SK-N-SH treated with all-trans-retinoic acid at 6 μM for 48 hours (cell line): ENCODE results near the gene CLIC2.

Experiments
- ATAC-seq: fragments of 200-7000 bp; cut with Tn5 transposase; 3 replicates; pipeline ENCODE4 v1.9.1; 2020; ENCODE audit warnings: mild to moderate bottlenecking, moderate library complexity
- ARNTL ChIP-seq: fragments of 450-650 bp; formaldehyde crosslinking; IDR thresholded peaks from 2 replicates; pipeline ENCODE4 v1.5.0; 2020; ENCODE audit warnings: low read depth, mild to moderate bottlenecking, moderate library complexity, borderline replicate concordance
- BACH2 ChIP-seq: fragments of 250-450 bp; sonication (Bioruptor Pico); IDR thresholded peaks from 2 replicates; pipeline ENCODE4 v1.9.0; 2021; ENCODE audit warnings: mild to moderate bottlenecking, borderline replicate concordance
- CSDC2 ChIP-seq: fragments of 250-450 bp; sonication (Bioruptor Pico); IDR thresholded peaks from 2 replicates; pipeline ENCODE4 v1.5.0; 2020; ENCODE audit warnings: mild to moderate bottlenecking, moderate library complexity
- ESRRG ChIP-seq: fragments of 250-450 bp; sonication (Bioruptor Pico); IDR thresholded peaks from 2 replicates; pipeline ENCODE4 v1.6.1; 2021; ENCODE audit warnings: mild to moderate bottlenecking
- GLIS3 ChIP-seq: fragments of 250-450 bp; sonication (Bioruptor Pico); IDR thresholded peaks from 2 replicates; pipeline ENCODE4 v1.5.0; 2020; ENCODE audit warnings: mild to moderate bottlenecking, moderate library complexity
- ISL1 ChIP-seq: fragments of 250-450 bp; sonication (Bioruptor Pico); IDR thresholded peaks from 2 replicates; pipeline ENCODE4 v2.1.2; 2022; ENCODE audit warnings: mild to moderate bottlenecking, moderate library complexity
- OSR1 ChIP-seq: fragments of 250-450 bp; sonication (Bioruptor Pico); IDR thresholded peaks from 2 replicates; pipeline ENCODE4 v1.8.0; 2022; ENCODE audit warnings: moderate library complexity, mild to moderate bottlenecking, inconsistent platforms
- PPARA ChIP-seq: fragments of 250-450 bp; sonication (Bioruptor Pico); IDR thresholded peaks from 2 replicates; pipeline ENCODE4 v1.5.0; 2020; ENCODE audit warnings: mild to moderate bottlenecking, borderline replicate concordance
- RARB ChIP-seq: fragments of 250-450 bp; sonication (Bioruptor Pico); IDR thresholded peaks from 2 replicates; pipeline ENCODE4 v1.8.0; 2021; ENCODE audit warnings: mild to moderate bottlenecking, moderate library complexity
- SNAI2 ChIP-seq: fragments of 250-450 bp; sonication (Bioruptor Pico); IDR thresholded peaks from 2 replicates; pipeline ENCODE4 v1.5.0; 2020; ENCODE audit warnings: mild to moderate bottlenecking, moderate library complexity
- TCF4 ChIP-seq: fragments of 250-450 bp; sonication (Bioruptor Pico); IDR thresholded peaks from 2 replicates; pipeline ENCODE4 v1.8.0; 2021; ENCODE audit warnings: mild to moderate bottlenecking, moderate library complexity, borderline replicate concordance
- ZC3H10 ChIP-seq: fragments of 250-450 bp; sonication (Bioruptor Pico); IDR thresholded peaks from 2 replicates; pipeline ENCODE4 v1.5.1; 2021; ENCODE audit warnings: mild to moderate bottlenecking, moderate library complexity
- ZFP30 ChIP-seq: fragments of 450-650 bp; formaldehyde crosslinking; IDR thresholded peaks from 2 replicates; pipeline ENCODE4 v1.5.0; 2022; ENCODE audit warnings: mild to moderate bottlenecking, moderate library complexity
- ZNF565 ChIP-seq: fragments of 450-650 bp; formaldehyde crosslinking; conservative IDR thresholded peaks from 2 replicates; pipeline ENCODE4 v1.5.0; 2020; ENCODE audit warnings: low read depth, mild to moderate bottlenecking, moderate library complexity
- ZNF70 ChIP-seq: fragments of 450-650 bp; formaldehyde crosslinking; IDR thresholded peaks from 2 replicates; pipeline ENCODE4 v1.5.0; 2020; ENCODE audit warnings: mild to moderate bottlenecking, moderate library complexity
- TF ChIP-seq, protein P1 (sequence below): fragments of 250-450 bp; sonication (Bioruptor Pico); IDR thresholded peaks from 2 replicates; pipeline ENCODE4 v1.5.1; 2020; ENCODE audit warnings: low read depth, mild to moderate bottlenecking, moderate library complexity
- TF ChIP-seq, protein P2 (sequence below): fragments of 250-450 bp; sonication (Bioruptor Pico); IDR thresholded peaks from 2 replicates; pipeline ENCODE4 v1.8.0; 2021; ENCODE audit warnings: low read depth, mild to moderate bottlenecking, moderate library complexity, borderline replicate concordance
- TF ChIP-seq, protein P3 (sequence below): fragments of 250-450 bp; sonication (Bioruptor Pico); IDR thresholded peaks from 2 replicates; pipeline ENCODE4 v1.5.0; 2020; ENCODE audit warnings: mild to moderate bottlenecking, moderate library complexity
- TF ChIP-seq, protein P4 (sequence below): fragments of 250-450 bp; sonication (Bioruptor Pico); IDR thresholded peaks from 2 replicates; pipeline ENCODE4 v1.8.0; 2020; ENCODE audit warnings: mild to moderate bottlenecking, moderate library complexity, borderline replicate concordance

Gene CLIC2

DNA sequence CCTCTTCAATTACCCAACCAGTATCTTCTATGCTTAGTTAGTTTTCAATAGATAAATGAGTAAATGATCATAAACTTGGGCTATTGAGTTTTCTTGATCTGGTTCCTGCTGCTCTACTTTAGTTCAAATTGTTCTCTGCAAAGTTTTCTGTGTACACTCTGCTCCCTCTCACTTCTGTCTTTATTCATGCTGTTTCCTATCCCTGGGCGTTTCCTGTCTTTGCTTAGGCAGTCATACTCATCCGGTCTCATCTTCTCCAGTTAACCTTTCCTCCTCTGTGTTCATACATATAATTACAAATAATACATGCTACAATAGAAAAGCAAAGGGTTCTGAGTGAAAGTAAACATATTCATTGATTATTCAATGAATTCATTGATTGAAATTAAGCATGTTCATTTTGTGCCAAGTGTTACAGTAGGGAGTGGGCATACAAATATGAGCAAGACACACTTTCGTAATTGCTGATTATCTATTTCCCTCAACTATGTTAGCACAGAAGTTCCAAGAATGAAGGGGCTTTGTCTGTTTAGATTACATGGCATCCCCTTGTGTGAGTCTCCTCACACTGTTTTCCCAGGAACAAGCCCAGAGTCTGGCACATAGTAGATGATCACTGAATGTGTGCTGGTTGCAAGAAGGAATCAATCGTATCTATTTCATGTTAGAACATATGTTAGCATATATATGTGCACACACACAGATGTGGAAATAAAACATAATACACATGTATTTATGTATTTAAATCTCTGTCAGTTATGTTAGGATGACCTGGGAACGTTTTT is 71.3 kb downstream of the CLIC2 start:
- TF ChIP-seq ESRRG (CRISPR knock-in tag) (no peak), CSDC2 (CRISPR knock-in tag) (no peak), ZFP30 (CRISPR knock-in tag) (no peak)
- TF ChIP-seq, all 23 proteins: peak for 0
- no peak for ATAC-seq

DNA sequence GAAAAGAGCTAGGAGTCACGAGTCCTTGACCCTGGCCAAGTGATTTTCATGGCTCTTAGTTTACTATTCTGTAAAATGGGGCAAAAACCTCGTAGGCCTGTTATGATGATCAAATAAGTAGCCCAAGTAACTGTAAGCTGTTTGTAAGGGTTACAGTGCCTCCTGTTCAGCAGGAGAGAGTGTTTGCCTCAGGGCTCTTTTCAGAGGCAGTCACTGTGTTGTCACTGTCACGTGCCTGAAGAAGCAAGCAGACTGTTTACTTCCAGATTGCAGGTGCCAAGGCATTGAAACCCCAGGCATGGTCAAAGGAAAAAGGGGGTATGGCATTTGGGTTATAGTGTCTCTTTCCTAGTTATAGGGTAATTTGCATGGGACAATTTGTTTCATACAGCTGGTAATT is 74.7 kb downstream of the CLIC2 start:
- TF ChIP-seq ISL1 (CRISPR knock-in tag) (no peak), SNAI2 (CRISPR knock-in tag) (no peak), BACH2 (no peak)
- ATAC-seq: no peak

DNA sequence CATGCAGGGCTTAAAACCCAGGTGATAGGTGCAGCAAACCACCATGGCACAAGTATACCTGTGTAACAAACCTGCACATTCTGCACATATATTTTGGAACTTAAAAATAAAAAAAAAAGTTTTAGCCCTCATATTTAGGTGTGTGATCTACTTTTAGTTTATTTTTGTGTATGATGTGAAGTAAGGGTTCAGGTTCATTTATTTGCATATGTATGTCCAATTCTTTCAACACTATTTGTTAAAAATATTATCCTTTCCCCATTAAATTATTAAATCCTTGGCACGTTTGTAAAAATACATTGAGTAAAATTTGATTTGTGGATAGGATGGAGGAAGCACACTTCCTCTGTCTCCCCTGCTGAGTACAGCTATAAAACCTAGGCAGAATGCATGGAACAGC is 83.0 kb downstream of the CLIC2 start:
- TF ChIP-seq ZFP30 (CRISPR knock-in tag): no peak
- TF ChIP-seq, protein P1, sequence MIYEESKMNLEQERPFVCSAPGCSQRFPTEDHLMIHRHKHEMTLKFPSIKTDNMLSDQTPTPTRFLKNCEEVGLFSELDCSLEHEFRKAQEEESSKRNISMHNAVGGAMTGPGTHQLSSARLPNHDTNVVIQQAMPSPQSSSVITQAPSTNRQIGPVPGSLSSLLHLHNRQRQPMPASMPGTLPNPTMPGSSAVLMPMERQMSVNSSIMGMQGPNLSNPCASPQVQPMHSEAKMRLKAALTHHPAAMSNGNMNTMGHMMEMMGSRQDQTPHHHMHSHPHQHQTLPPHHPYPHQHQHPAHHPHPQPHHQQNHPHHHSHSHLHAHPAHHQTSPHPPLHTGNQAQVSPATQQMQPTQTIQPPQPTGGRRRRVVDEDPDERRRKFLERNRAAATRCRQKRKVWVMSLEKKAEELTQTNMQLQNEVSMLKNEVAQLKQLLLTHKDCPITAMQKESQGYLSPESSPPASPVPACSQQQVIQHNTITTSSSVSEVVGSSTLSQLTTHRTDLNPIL: no peak
- TF ChIP-seq, protein P2, sequence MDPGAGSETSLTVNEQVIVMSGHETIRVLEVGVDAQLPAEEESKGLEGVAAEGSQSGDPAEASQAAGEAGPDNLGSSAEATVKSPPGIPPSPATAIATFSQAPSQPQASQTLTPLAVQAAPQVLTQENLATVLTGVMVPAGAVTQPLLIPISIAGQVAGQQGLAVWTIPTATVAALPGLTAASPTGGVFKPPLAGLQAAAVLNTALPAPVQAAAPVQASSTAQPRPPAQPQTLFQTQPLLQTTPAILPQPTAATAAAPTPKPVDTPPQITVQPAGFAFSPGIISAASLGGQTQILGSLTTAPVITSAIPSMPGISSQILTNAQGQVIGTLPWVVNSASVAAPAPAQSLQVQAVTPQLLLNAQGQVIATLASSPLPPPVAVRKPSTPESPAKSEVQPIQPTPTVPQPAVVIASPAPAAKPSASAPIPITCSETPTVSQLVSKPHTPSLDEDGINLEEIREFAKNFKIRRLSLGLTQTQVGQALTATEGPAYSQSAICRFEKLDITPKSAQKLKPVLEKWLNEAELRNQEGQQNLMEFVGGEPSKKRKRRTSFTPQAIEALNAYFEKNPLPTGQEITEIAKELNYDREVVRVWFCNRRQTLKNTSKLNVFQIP (CRISPR knock-in tag): no peak
- TF ChIP-seq CSDC2 (CRISPR knock-in tag): no peak
- TF ChIP-seq, protein P3, sequence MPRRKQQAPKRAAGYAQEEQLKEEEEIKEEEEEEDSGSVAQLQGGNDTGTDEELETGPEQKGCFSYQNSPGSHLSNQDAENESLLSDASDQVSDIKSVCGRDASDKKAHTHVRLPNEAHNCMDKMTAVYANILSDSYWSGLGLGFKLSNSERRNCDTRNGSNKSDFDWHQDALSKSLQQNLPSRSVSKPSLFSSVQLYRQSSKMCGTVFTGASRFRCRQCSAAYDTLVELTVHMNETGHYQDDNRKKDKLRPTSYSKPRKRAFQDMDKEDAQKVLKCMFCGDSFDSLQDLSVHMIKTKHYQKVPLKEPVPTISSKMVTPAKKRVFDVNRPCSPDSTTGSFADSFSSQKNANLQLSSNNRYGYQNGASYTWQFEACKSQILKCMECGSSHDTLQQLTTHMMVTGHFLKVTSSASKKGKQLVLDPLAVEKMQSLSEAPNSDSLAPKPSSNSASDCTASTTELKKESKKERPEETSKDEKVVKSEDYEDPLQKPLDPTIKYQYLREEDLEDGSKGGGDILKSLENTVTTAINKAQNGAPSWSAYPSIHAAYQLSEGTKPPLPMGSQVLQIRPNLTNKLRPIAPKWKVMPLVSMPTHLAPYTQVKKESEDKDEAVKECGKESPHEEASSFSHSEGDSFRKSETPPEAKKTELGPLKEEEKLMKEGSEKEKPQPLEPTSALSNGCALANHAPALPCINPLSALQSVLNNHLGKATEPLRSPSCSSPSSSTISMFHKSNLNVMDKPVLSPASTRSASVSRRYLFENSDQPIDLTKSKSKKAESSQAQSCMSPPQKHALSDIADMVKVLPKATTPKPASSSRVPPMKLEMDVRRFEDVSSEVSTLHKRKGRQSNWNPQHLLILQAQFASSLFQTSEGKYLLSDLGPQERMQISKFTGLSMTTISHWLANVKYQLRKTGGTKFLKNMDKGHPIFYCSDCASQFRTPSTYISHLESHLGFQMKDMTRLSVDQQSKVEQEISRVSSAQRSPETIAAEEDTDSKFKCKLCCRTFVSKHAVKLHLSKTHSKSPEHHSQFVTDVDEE: no peak
- TF ChIP-seq ZNF565: no peak
- TF ChIP-seq ARNTL (CRISPR knock-in tag): no peak
- TF ChIP-seq, protein P4, sequence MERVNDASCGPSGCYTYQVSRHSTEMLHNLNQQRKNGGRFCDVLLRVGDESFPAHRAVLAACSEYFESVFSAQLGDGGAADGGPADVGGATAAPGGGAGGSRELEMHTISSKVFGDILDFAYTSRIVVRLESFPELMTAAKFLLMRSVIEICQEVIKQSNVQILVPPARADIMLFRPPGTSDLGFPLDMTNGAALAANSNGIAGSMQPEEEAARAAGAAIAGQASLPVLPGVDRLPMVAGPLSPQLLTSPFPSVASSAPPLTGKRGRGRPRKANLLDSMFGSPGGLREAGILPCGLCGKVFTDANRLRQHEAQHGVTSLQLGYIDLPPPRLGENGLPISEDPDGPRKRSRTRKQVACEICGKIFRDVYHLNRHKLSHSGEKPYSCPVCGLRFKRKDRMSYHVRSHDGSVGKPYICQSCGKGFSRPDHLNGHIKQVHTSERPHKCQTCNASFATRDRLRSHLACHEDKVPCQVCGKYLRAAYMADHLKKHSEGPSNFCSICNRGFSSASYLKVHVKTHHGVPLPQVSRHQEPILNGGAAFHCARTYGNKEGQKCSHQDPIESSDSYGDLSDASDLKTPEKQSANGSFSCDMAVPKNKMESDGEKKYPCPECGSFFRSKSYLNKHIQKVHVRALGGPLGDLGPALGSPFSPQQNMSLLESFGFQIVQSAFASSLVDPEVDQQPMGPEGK (CRISPR knock-in tag): no peak
- TF ChIP-seq GLIS3 (CRISPR knock-in tag): no peak
- no peak for TF ChIP-seq ISL1 (CRISPR knock-in tag)
- TF ChIP-seq PPARA (CRISPR knock-in tag): no peak
- TF ChIP-seq ZNF70: no peak
- no peak for TF ChIP-seq RARB (CRISPR knock-in tag)
- no peak for TF ChIP-seq SNAI2 (CRISPR knock-in tag)
- no peak for ATAC-seq

DNA sequence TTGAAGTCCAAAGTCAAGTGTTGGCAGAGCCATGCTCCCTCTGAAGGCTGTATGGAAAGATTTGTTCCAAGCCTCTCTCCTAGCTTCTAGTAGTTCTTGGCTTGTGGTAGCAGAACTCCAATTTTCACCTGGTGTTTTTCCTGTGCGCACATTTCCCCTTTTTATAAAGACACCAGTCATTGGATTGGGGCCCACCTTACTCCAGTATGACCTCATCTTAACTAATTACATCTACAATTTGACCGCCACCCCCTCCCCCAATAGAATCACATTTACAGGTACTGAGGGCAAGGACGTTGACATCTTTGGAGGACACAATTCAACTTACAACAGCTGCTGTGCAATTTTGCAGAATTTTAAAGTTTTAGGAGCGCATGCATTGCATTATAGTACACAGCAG is 86.9 kb downstream of the CLIC2 start:
- TF ChIP-seq ZC3H10 (CRISPR knock-in tag): no peak
- TF ChIP-seq RARB (CRISPR knock-in tag): no peak
- no peak for TF ChIP-seq ISL1 (CRISPR knock-in tag)
- TF ChIP-seq PPARA (CRISPR knock-in tag): no peak
- TF ChIP-seq CSDC2 (CRISPR knock-in tag): no peak
- TF ChIP-seq, protein P2 (CRISPR knock-in tag): no peak
- TF ChIP-seq SNAI2 (CRISPR knock-in tag): no peak
- TF ChIP-seq ZNF70: no peak
- no peak for TF ChIP-seq ESRRG (CRISPR knock-in tag)
- TF ChIP-seq OSR1 (CRISPR knock-in tag): no peak
- TF ChIP-seq BACH2: no peak
- TF ChIP-seq ZFP30 (CRISPR knock-in tag): no peak
- TF ChIP-seq TCF4 (CRISPR knock-in tag): no peak
- TF ChIP-seq ARNTL (CRISPR knock-in tag): no peak
- TF ChIP-seq GLIS3 (CRISPR knock-in tag): no peak
- TF ChIP-seq, protein P4 (CRISPR knock-in tag): no peak
- TF ChIP-seq, protein P3: no peak
- TF ChIP-seq ZNF565: no peak
- ATAC-seq: no peak
